ENCODE data around the gene RAVER1.

RAVER1 gene

DNA sequence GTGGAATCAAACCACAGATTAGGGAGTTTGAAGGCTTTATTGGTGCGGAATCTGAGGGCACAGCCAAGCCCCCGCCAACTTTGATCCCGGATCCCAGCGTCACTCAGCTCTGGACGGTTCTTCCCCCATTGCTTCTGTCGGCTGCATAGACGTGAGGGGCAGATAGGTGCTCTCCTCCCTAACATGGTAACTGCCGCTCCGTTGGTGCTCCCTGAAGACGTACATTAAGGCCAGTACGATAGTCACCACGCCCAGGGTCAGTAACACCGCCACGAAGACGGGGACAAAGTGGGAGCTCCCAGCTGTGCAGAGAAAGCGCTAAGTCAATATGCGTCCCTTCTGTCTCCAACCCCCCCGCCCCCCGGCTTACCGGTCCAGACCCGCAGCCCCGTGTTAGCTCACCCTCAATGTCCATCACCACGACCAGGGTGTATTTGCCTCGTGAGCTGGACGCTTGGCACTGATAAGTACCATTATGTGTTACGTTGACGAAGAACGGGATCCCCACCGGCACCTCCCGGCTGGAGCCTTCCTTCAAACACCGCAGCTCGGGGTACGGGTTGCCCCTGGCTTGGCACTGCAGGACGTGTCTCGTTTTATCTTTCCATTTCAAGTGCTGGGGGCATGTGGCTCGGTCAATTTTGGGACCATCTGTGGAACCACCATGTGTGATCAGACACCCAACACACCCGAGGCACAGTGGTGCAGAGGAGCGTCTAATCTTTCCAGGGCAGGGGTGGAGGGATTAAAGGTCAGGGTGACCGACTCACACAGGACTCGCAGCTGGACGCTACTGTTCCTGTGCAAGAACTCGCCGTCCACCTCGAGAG is 644 bp upstream of the RAVER1 start:
- H3K4me3 Mint-ChIP-seq: peak overlapping the region; percentile 98
- no peaks in the 10 kb centered on the region for H3K27me3 Mint-ChIP-seq
- H3K9me3 Mint-ChIP-seq: no peaks in the 10 kb centered on the region
- peak overlapping the region; percentile 96 for H3K27ac Mint-ChIP-seq
- peak; percentile 7 for ATAC-seq
- no peak for DNase-seq
- peaks cover 31% of the 10 kb centered on the region for H3K36me3 Mint-ChIP-seq (ENCODE audit: low read depth)
- H3K4me1 Mint-ChIP-seq: peaks cover 50% of the 10 kb centered on the region

DNA sequence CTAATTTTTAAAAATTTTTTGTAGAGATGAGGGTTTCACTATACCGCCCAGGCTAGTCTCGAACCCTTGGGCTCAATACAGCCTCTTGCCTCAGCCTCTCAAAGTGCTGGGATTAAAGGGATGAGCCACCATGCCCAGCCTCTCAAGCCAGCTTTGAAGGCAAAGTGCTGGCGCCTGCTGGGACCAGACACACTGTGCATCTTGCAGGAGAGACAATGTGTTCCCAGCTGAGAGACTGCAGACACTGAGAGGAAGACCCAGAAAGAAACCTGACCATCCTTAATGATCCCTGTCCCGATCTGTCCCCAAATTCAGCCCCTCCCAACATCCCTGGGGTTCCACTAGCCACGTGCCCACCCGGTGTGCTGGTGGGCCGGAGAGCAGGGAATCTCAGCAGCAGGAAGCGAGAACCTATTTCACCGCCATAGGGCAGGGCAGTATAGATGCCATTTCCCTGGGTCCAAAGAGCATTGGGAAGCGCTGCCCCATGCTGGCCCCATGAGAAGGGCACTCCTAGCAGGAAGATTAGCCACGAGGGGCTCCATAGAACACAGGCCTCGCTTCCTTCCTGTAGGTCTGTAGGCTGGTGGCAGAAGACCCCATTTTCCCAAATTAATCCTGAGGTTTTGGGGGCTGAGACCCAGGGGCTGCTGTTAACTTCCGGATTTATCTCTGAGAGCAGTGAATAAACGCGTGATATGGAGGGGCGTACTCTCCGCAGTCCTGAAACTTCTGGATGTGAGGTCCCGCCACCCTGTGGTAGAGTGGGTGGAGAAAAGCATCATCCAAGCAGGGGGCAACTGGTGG is 968 bp downstream of the RAVER1 start:
- Mint-ChIP-seq H3K4me3 (peak overlapping the region; percentile 98), H3K9me3 (no peaks in the 10 kb centered on the region), H3K36me3 (ENCODE audit: low read depth) (peaks cover 40% of the 10 kb centered on the region), H3K27me3 (no peaks in the 10 kb centered on the region), H3K4me1 (peaks cover 40% of the 10 kb centered on the region), H3K27ac (peak overlapping the region; percentile 96)
- DNase-seq (no peak), ATAC-seq (no peak)

DNA sequence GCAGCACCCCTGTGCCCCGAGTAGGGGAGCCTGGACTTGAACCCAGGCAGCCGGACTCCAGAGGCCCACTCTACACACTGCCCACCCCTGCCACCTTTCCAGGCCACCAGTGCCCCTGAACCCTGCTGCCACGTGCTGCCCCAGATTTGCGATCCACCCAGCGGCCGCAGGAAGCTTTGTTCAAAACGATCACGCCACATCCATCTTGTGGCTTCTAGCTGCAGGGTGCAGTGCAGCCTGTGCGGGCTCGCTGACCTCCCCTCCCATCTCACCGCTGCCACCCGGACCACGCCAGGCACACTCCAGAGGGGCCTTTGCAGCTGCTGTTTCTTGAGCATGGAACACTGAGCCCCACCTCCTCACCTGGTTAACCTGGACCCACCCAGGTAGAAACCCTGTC is 3.8 kb downstream of the RAVER1 start:
- DNase-seq: no peak
- Mint-ChIP-seq H3K4me1 (peaks cover 29% of the 10 kb centered on the region), H3K36me3 (ENCODE audit: low read depth) (peaks cover 45% of the 10 kb centered on the region), H3K27ac (peak overlapping the region; percentile 49), H3K27me3 (no peaks in the 10 kb centered on the region), H3K9me3 (no peaks in the 10 kb centered on the region), H3K4me3 (no peak overlapping the region)
- no peak for ATAC-seq

GRCh38 chr19:10328558-10329429 is 4.5 kb downstream of the RAVER1 start:
- H3K36me3 Mint-ChIP-seq (ENCODE audit: low read depth): peaks cover 50% of the 10 kb centered on the region
- peaks cover 22% of the 10 kb centered on the region for H3K4me1 Mint-ChIP-seq
- ATAC-seq: no peak
- no peaks in the 10 kb centered on the region for H3K9me3 Mint-ChIP-seq
- no peak overlapping the region for H3K4me3 Mint-ChIP-seq
- no peak overlapping the region for H3K27ac Mint-ChIP-seq
- H3K27me3 Mint-ChIP-seq: no peaks in the 10 kb centered on the region
- DNase-seq: no peak

DNA sequence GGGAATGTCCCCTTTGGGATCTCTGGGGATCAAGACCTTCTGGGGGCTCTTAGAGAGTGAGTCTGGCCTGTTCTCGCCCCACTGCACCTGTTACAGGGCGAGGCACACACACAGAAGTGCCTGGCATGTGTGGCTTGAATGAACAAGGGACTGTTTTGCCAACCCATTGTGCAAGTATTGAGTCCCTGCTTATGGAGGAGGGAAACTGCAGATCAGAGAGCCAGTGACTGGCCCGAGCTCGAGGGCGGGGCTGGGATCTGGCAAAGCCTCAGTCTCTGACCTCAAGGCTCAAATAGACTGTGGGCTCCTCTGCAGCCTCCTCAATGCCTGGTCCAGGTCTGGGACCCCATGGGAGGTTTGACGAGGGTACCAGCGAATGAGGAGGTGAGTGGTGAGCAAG is 5.5 kb downstream of the RAVER1 start:
- Mint-ChIP-seq H3K27me3 (no peaks in the 10 kb centered on the region), H3K4me3 (no peak overlapping the region), H3K9me3 (no peaks in the 10 kb centered on the region), H3K36me3 (ENCODE audit: low read depth) (peaks cover 52% of the 10 kb centered on the region), H3K27ac (no peak overlapping the region), H3K4me1 (peaks cover 16% of the 10 kb centered on the region)
- DNase-seq: no peak
- ATAC-seq: no peak

GRCh38 chr19:10325732-10326131 is 7.6 kb downstream of the RAVER1 start:
- H3K4me1 Mint-ChIP-seq: peaks cover 2% of the 10 kb centered on the region
- no peaks in the 10 kb centered on the region for H3K9me3 Mint-ChIP-seq
- H3K27ac Mint-ChIP-seq: no peak overlapping the region
- no peak for DNase-seq
- no peak for ATAC-seq
- H3K36me3 Mint-ChIP-seq (ENCODE audit: low read depth): peaks cover 44% of the 10 kb centered on the region
- H3K4me3 Mint-ChIP-seq: no peak overlapping the region
- H3K27me3 Mint-ChIP-seq: no peaks in the 10 kb centered on the region

DNA sequence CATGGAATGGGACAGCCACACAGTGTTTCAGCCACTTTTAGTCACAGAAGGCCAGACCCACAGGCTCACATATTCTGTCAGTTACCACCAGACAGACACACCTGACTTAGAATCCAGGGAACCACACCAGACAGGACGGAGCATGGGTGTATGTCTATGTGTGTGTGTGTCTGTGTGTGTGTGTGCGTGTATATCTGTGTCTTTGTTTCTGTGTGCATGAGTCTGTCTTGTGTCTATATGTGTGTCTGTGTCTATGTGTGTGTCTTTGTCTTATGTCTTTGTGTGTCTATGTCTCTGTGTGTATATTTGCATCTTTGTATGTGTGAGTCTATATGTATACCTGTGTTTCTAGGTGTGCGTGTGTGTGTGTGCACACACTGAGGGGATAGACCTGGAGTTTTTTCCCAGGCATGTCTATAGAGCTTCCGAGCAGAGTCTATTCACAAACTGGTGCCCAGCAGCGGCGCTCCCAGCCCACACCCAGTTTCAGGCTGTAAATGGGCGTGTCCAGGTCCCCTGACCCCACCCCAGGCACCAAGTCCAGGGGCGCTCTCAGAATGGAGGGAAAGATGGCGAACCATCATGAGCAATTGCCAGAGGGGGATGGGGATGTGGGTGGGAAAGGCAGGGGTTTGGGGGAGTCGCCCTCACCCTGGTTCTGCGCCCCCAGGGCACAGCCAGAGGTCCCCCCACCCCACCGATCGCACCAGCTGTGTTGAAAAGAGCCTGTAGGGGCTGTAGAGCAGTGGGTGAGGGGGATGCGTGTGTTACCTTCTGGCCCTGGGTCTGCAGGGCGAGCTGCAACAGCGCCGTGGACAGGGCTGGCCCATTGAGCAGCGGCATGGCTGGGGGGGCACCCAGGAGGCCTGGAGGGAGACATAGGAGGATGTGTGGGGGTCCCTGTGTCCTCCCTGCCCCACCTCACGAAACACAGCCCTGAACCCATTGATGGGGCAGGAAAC is 11.2 kb downstream of the RAVER1 start:
- H3K4me1 Mint-ChIP-seq: no peaks in the 10 kb centered on the region
- peaks cover 27% of the 10 kb centered on the region for H3K36me3 Mint-ChIP-seq (ENCODE audit: low read depth)
- ATAC-seq (no peak), DNase-seq (no peak)
- H3K9me3 Mint-ChIP-seq: no peaks in the 10 kb centered on the region
- peak overlapping the region; percentile 3 for H3K27ac Mint-ChIP-seq
- no peaks in the 10 kb centered on the region for H3K27me3 Mint-ChIP-seq
- no peak overlapping the region for H3K4me3 Mint-ChIP-seq

DNA sequence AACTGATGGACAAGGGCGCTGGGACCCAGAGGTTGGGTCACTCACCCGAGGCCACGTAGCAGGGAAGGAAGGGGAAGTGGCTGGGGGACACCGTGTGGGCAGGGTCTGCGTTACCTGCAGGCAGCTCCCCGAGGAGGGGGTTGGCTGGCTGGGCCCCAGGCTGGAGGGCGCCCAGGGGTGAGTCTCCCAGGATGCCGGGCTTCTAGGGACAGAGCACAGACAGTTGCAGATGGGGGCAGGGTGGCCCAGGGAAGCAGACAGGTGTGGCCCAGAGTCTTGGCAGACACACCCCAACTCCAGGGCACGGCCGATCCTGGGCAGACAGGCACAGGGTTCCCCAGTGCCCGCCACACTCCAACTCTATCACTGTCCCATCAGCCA is 11.9 kb downstream of the RAVER1 start:
- Mint-ChIP-seq H3K27ac (no peak overlapping the region), H3K9me3 (no peaks in the 10 kb centered on the region), H3K4me1 (no peaks in the 10 kb centered on the region), H3K4me3 (no peak overlapping the region), H3K27me3 (no peaks in the 10 kb centered on the region), H3K36me3 (ENCODE audit: low read depth) (peaks cover 26% of the 10 kb centered on the region)
- no peak for ATAC-seq
- no peak for DNase-seq

- no peak overlapping the region for H3K27ac Mint-ChIP-seq
- DNase-seq (no peak), ATAC-seq (no peak)
- no peaks in the 10 kb centered on the region for H3K9me3 Mint-ChIP-seq
- H3K4me1 Mint-ChIP-seq: peaks cover 6% of the 10 kb centered on the region
- H3K36me3 Mint-ChIP-seq (ENCODE audit: low read depth): peaks cover 31% of the 10 kb centered on the region
- H3K4me3 Mint-ChIP-seq: no peak overlapping the region
- no peaks in the 10 kb centered on the region for H3K27me3 Mint-ChIP-seq
Measured at GRCh38 chr19:10320602-10321416, 12.5 kb downstream of the RAVER1 start.

- Mint-ChIP-seq H3K4me1 (peaks cover 17% of the 10 kb centered on the region), H3K27ac (no peak overlapping the region), H3K4me3 (no peak overlapping the region), H3K9me3 (no peaks in the 10 kb centered on the region), H3K36me3 (ENCODE audit: low read depth) (peaks cover 26% of the 10 kb centered on the region), H3K27me3 (no peaks in the 10 kb centered on the region)
- ATAC-seq (no peak), DNase-seq (no peak)
Measured at GRCh38 chr19:10318807-10319682, 14.3 kb downstream of the RAVER1 start.

- Mint-ChIP-seq H3K4me1 (peaks cover 17% of the 10 kb centered on the region), H3K36me3 (ENCODE audit: low read depth) (peaks cover 23% of the 10 kb centered on the region), H3K27me3 (no peaks in the 10 kb centered on the region), H3K4me3 (no peak overlapping the region), H3K27ac (no peak overlapping the region), H3K9me3 (no peaks in the 10 kb centered on the region)
- DNase-seq: no peak
- ATAC-seq: no peak
Measured at GRCh38 chr19:10317857-10318462, 15.4 kb downstream of the RAVER1 start.
